Lower leg skin (tissue), 3 donors: ENCODE data around the gene BAIAP2.

Experiments used
- CTCF ChIP-seq, 3 donors: fragments of 450-650 bp; IDR thresholded peaks; one replicate each; pipeline ENCODE4 v1.5.1; 2016; ENCODE audit warnings: antibody characterized with exemption in 3 of 3, mild to moderate bottlenecking in 3 of 3, moderate library complexity in 2 of 3
- POLR2A ChIP-seq, 2 donors: fragments of 450-650 bp; IDR thresholded peaks; one replicate each; pipeline ENCODE4 v1.6.1; 2016 to 2017; ENCODE audit warnings: antibody characterized with exemption in 2 of 2, mild to moderate bottlenecking in 1 of 2, moderate library complexity in 1 of 2

DNA sequence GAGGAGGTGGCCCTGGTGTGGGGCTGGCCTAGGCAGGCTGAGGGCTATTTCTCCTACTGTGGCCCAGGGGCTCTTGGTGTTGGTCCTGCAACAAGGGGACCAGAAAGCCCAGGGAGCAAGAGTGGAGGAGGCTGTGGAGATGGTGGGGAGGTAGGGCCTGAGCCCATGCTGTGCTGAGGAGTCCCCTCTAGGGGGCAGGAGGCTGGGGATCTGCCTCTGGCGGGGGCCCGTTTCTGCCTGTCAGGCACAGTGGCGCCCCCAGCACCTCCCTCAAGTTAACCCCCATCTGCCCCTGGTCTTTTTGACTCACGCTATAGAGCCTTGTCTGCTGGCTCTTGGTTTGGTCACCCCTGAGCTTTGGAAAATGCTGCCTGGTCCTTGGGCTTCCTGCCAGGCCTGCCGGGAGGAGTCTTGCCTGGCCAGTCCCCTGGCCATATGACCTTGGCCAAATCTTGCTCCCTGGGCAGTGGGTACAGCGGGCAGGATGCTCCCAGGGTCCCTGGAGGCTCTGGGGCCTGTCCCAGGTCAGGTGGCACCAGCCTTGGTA, 5.9 kb downstream of the BAIAP2 start:
- TF ChIP-seq CTCF (IDR thresholded peaks at IDR 0.05): no peak
- no peak for TF ChIP-seq POLR2A (IDR thresholded peaks at IDR 0.05)
